Measurements from ENCODE around the gene ZKSCAN3. TPM values are rescaled to one million over a fixed set of nuclear protein-coding genes. Genes with fewer than 3 reads are reported as not detected.

ZKSCAN3 gene
- polyA plus RNA-seq, 1 donor (not counting 4 experiments of a cell fraction or from before 2014, with no cell fraction given): 3.1 TPM

DNA sequence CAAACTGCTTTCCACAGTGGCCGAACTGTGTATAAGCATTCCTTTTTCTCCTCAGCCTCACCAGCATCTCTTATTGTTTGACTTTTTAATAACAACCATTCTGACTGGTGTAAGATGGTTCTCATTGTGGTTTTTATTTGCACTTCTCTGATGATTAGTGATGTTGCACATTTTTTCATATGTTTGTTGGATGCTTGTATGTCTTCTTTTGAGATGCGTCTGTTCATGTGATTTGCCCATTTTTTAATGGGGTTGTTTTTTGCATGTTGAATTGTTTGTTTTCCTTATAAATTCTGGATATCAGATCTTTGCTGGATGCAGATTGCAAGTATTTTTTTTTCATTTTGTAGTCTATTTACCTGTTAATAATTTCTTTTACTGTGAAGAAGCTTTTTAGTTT, 61.0 kb downstream of the ZKSCAN3 start:
- DNase-seq (ENCODE audit: low read depth, low spot score): no peak
- no peaks in the 10 kb centered on the region for H4K20me1 ChIP-seq (ENCODE audit: control insufficient read depth, extremely low read depth, insufficient read depth, low read length)
- no peaks in the 10 kb centered on the region for H3K36me3 ChIP-seq (ENCODE audit: control insufficient read depth in 2 of 2, extremely low read depth in 1 of 2, insufficient read depth in 2 of 2, low read length in 2 of 2)
- no peaks in the 10 kb centered on the region for H3K9me3 ChIP-seq (ENCODE audit: control insufficient read depth, low read depth, low read length)
- FAIRE-seq: no peak
- H3K27me3 ChIP-seq (ENCODE audit: control insufficient read depth, extremely low read depth, insufficient read depth, low read length): no peaks in the 10 kb centered on the region
- no peaks in the 10 kb centered on the region for H3K79me2 ChIP-seq (ENCODE audit: control insufficient read depth, insufficient read depth, low read length)
- no peak overlapping the region for H3K9ac ChIP-seq (ENCODE audit: control insufficient read depth, extremely low read depth, insufficient read depth, low read length)
- TF ChIP-seq EZH2 (IDR thresholded peaks at IDR 0.05; ENCODE audit: low read length): no peak
- TF ChIP-seq, protein P1, sequence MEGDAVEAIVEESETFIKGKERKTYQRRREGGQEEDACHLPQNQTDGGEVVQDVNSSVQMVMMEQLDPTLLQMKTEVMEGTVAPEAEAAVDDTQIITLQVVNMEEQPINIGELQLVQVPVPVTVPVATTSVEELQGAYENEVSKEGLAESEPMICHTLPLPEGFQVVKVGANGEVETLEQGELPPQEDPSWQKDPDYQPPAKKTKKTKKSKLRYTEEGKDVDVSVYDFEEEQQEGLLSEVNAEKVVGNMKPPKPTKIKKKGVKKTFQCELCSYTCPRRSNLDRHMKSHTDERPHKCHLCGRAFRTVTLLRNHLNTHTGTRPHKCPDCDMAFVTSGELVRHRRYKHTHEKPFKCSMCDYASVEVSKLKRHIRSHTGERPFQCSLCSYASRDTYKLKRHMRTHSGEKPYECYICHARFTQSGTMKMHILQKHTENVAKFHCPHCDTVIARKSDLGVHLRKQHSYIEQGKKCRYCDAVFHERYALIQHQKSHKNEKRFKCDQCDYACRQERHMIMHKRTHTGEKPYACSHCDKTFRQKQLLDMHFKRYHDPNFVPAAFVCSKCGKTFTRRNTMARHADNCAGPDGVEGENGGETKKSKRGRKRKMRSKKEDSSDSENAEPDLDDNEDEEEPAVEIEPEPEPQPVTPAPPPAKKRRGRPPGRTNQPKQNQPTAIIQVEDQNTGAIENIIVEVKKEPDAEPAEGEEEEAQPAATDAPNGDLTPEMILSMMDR (optimal IDR thresholded peaks at IDR 0.05 in 1 of 3, IDR thresholded peaks at IDR 0.05 in 1 of 3, conservative IDR thresholded peaks at IDR 0.05 in 1 of 3; ENCODE audit: extremely low read depth in 1 of 3, insufficient read depth in 2 of 3, low read length in 3 of 3): no peak
- no peaks in the 10 kb centered on the region for H3K9me1 ChIP-seq (ENCODE audit: control insufficient read depth, extremely low read depth, insufficient read depth, low read length)
- no peak overlapping the region for H3K4me2 ChIP-seq (ENCODE audit: control insufficient read depth, extremely low read depth, insufficient read depth, low read depth, low read length)
- H3K4me1 ChIP-seq (ENCODE audit: control insufficient read depth, extremely low read depth, insufficient read depth, low read length): no peaks in the 10 kb centered on the region
- H3K4me3 ChIP-seq (ENCODE audit: control insufficient read depth in 2 of 3, extremely low read depth in 1 of 3, insufficient read depth in 2 of 3, low read depth in 1 of 3, low read length in 3 of 3): no peak overlapping the region
- no peak overlapping the region for H2AFZ ChIP-seq (ENCODE audit: control insufficient read depth, low read length)
- H3K27ac ChIP-seq (ENCODE audit: control insufficient read depth, insufficient read depth, low read length): no peak overlapping the region
- dilution Hi-C loops (cut with MboI; ENCODE audit: extremely low pct_ligation_motif_present, low sequenced_read_pairs): no loop called here

DNA sequence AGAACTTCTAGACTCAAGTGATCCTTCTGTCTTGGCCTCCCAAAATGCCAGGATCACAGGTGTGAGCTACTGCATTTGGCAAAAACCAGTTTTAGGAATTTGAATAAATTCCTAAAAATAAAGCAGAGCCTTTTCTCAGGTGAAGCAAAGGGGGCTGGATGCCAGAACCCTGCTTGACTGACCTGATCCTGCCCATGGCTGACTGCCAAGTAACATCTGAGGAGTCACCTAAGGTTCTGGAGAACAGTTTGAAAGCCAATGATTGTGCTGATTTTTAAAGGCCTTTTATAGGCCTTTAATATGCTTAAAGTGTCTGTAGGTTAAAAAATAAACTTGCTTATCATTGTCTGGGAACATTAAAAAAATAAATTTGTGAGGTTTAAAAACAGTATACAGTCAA, 63.9 kb downstream of the ZKSCAN3 start:
- Histone ChIP-seq H4K20me1 (ENCODE audit: control insufficient read depth, extremely low read depth, insufficient read depth, low read length) (no peaks in the 10 kb centered on the region), H3K27ac (ENCODE audit: control insufficient read depth, insufficient read depth, low read length) (no peak overlapping the region), H2AFZ (ENCODE audit: control insufficient read depth, low read length) (no peak overlapping the region), H3K79me2 (ENCODE audit: control insufficient read depth, insufficient read depth, low read length) (no peaks in the 10 kb centered on the region), H3K36me3 (ENCODE audit: control insufficient read depth in 2 of 2, extremely low read depth in 1 of 2, insufficient read depth in 2 of 2, low read length in 2 of 2) (no peaks in the 10 kb centered on the region), H3K27me3 (ENCODE audit: control insufficient read depth, extremely low read depth, insufficient read depth, low read length) (no peaks in the 10 kb centered on the region), H3K4me3 (ENCODE audit: control insufficient read depth in 2 of 3, extremely low read depth in 1 of 3, insufficient read depth in 2 of 3, low read depth in 1 of 3, low read length in 3 of 3) (no peak overlapping the region), H3K9me3 (ENCODE audit: control insufficient read depth, low read depth, low read length) (no peaks in the 10 kb centered on the region), H3K4me1 (ENCODE audit: control insufficient read depth, extremely low read depth, insufficient read depth, low read length) (no peaks in the 10 kb centered on the region), H3K9me1 (ENCODE audit: control insufficient read depth, extremely low read depth, insufficient read depth, low read length) (no peaks in the 10 kb centered on the region), H3K9ac (ENCODE audit: control insufficient read depth, extremely low read depth, insufficient read depth, low read length) (no peak overlapping the region), H3K4me2 (ENCODE audit: control insufficient read depth, extremely low read depth, insufficient read depth, low read depth, low read length) (no peak overlapping the region)
- no peak for DNase-seq (ENCODE audit: low read depth, low spot score)
- dilution Hi-C loops (cut with MboI; ENCODE audit: extremely low pct_ligation_motif_present, low sequenced_read_pairs): no loop called here
- no peak for FAIRE-seq
- no peak for TF ChIP-seq EZH2 (IDR thresholded peaks at IDR 0.05; ENCODE audit: low read length)
- TF ChIP-seq, protein P1 (optimal IDR thresholded peaks at IDR 0.05 in 1 of 3, IDR thresholded peaks at IDR 0.05 in 1 of 3, conservative IDR thresholded peaks at IDR 0.05 in 1 of 3; ENCODE audit: extremely low read depth in 1 of 3, insufficient read depth in 2 of 3, low read length in 3 of 3): no peak

Small RNAs within 50 kb of the gene (small RNA-seq; reads per million reads assigned to genes)
- gene AL021997.1 (ENCODE audit: insufficient read length in 3 of 3, low read depth in 3 of 3, low replicate concordance in 1 of 3): 0 reads per million in 3 experiments
- gene AL021997.2 (ENCODE audit: insufficient read length in 3 of 3, low read depth in 3 of 3, low replicate concordance in 1 of 3): 0 reads per million in 3 experiments
- gene RNU2-45P (ENCODE audit: insufficient read length in 3 of 3, low read depth in 3 of 3, low replicate concordance in 1 of 3): 0 reads per million in 3 experiments

Other genes starting within 250 kb of the ZKSCAN3 start
- gene ZSCAN16, start 225.3 kb upstream of the ZKSCAN3 start, polyA plus RNA-seq: 0.99 to 1.5 TPM (median 1.0 TPM) in 3 replicates
- 5.4 to 6.4 TPM (median 5.7 TPM) in 3 replicates for gene ZKSCAN8, start 208.1 kb upstream of the ZKSCAN3 start, polyA plus RNA-seq
- 8.3 to 15.9 TPM (median 12.0 TPM) in 3 replicates for gene ZSCAN9, start 124.7 kb upstream of the ZKSCAN3 start, polyA plus RNA-seq
- 2.6 to 3.5 TPM (median 2.9 TPM) in 3 replicates for gene ZKSCAN4, start 97.7 kb upstream of the ZKSCAN3 start, polyA plus RNA-seq
- 0.25 to 0.35 TPM (median 0.31 TPM) in 3 replicates for gene NKAPL, start 90.7 kb upstream of the ZKSCAN3 start, polyA plus RNA-seq
- gene ZSCAN26, start 82.8 kb upstream of the ZKSCAN3 start, polyA plus RNA-seq: 7.2 to 9.8 TPM (median 7.3 TPM) in 3 replicates
- gene PGBD1, start 68.4 kb upstream of the ZKSCAN3 start, polyA plus RNA-seq: 2.1 to 3.6 TPM (median 3.1 TPM) in 3 replicates
- gene ZSCAN31, start 13.8 kb upstream of the ZKSCAN3 start, polyA plus RNA-seq: 14.4 to 21.7 TPM (median 15.8 TPM) in 3 replicates
- 2.5 to 4.0 TPM (median 2.7 TPM) in 3 replicates for gene ZSCAN12, start 49.8 kb downstream of the ZKSCAN3 start, polyA plus RNA-seq
- gene ZSCAN23, start 93.5 kb downstream of the ZKSCAN3 start, polyA plus RNA-seq: 1.2 to 2.1 TPM (median 1.8 TPM) in 3 replicates
- gene GPX6, start 165.8 kb downstream of the ZKSCAN3 start, polyA plus RNA-seq: not detected in 3 replicates
- gene GPX5, start 175.9 kb downstream of the ZKSCAN3 start, polyA plus RNA-seq: not detected in 3 replicates

Data from keratinocyte (primary cell).